CD4-positive, alpha-beta T cell (primary cell): Measurements from ENCODE around the gene CACNB3. TPM values are rescaled to one million over a fixed set of nuclear protein-coding genes. Genes with fewer than 3 reads are reported as not detected.

Experiments
- ATAC-seq: fragments of 200-7000 bp; cut with Tn5 transposase; one replicate; pipeline ENCODE4 v1.10.0; 2022; ENCODE audit warnings: mild to moderate bottlenecking; ENCODE audit not compliant: poor library complexity
- CTCF ChIA-PET: fragments of 350-600 bp; sonication (Branson Sonifier 250); formaldehyde crosslinking; loops from one replicate; lab custom pipeline; 2021; ENCODE audit warnings: antibody characterized with exemption, inconsistent platforms; lab: Charles Lee
- POLR2A ChIA-PET: fragments of 350-600 bp; sonication (Branson Sonifier 250); formaldehyde crosslinking; loops from one replicate; lab custom pipeline; 2021; ENCODE audit warnings: antibody characterized with exemption, inconsistent platforms; lab: Charles Lee
- DNase-seq, 14 experiments: peaks; one replicate each; pipeline ENCODE4 v3.0.0-alpha.2; 2013 to 2020; ENCODE audit warnings: mixed read lengths in 2 of 14
- H3K27ac ChIP-seq, 2 donors: one replicate each; pipeline versions ENCODE4 v1.5.1 to v1.7.0; 2013; ENCODE audit warnings: low read length in 2 of 2, low read depth in 1 of 2, mild to moderate bottlenecking in 1 of 2
- H3K27me3 ChIP-seq, 2 experiments: 1 replicate in 1 of 2; 2 replicates in 1 of 2; pipeline versions ENCODE4 v1.6.1 to v1.7.0; 2013; ENCODE audit warnings: low read length in 2 of 2, control low read depth in 1 of 2, mild to moderate bottlenecking in 1 of 2, moderate library complexity in 1 of 2; ENCODE audit not compliant: insufficient read depth in 2 of 2, control insufficient read depth in 1 of 2
- H3K36me3 ChIP-seq: one replicate; pipeline ENCODE4 v1.6.1; 2013; ENCODE audit warnings: low read length, control low read depth; ENCODE audit not compliant: insufficient read depth
- H3K4me1 ChIP-seq: one replicate; pipeline ENCODE4 v1.6.1; 2013; ENCODE audit warnings: low read length, control low read depth; ENCODE audit not compliant: insufficient read depth
- H3K4me3 ChIP-seq: one replicate; pipeline ENCODE4 v1.5.1; 2013; ENCODE audit warnings: mild to moderate bottlenecking, low read length, moderate library complexity
- H3K9me3 ChIP-seq, 2 experiments: 1 replicate in 1 of 2; 2 replicates in 1 of 2; pipeline versions ENCODE4 v1.6.1 to v1.7.0; 2013; ENCODE audit warnings: low read length in 2 of 2, mild to moderate bottlenecking in 2 of 2, control low read depth in 1 of 2, moderate library complexity in 1 of 2; ENCODE audit not compliant: control insufficient read depth in 1 of 2, insufficient read depth in 1 of 2
- H3K27ac Mint-ChIP-seq: one replicate; pipeline ENCODE4 v1.8.0; 2020; ENCODE audit warnings: mixed read lengths
- H3K27me3 Mint-ChIP-seq: one replicate; pipeline ENCODE4 v1.8.0; 2021; ENCODE audit warnings: mixed read lengths
- H3K36me3 Mint-ChIP-seq: one replicate; pipeline ENCODE4 v1.8.0; 2021; ENCODE audit warnings: low read depth, mixed read lengths
- H3K4me1 Mint-ChIP-seq: one replicate; pipeline ENCODE4 v1.8.0; 2021; ENCODE audit warnings: low read depth, mixed read lengths
- H3K4me3 Mint-ChIP-seq: one replicate; pipeline ENCODE4 v1.8.0; 2020; ENCODE audit warnings: mild to moderate bottlenecking, mixed read lengths
- H3K9me3 Mint-ChIP-seq: one replicate; pipeline ENCODE4 v1.8.0; 2020; ENCODE audit warnings: mixed read lengths
- intact Hi-C, 2 experiments: fragments of 100-400 bp; cut with DNase I in 1 of 2; cut with micrococcal nuclease in 1 of 2; formaldehyde crosslinking; loops; one replicate each; pipeline versions ENCODE4 v1.15.1 to v1.9.0; 2023 to 2025; cut with DNase I, micrococcal nuclease
- total RNA-seq, 174 experiments: library from RNA in 2 of 174; stranded (reverse) in 2 of 174; gene quantifications; one replicate each; pipeline ENCODE4 v1.2.3 and lab custom pipeline; 2021 to 2026
- TF ChIP-seq, protein P1 (sequence below): fragments of 200-600 bp; IDR thresholded peaks from one replicate; pipeline ENCODE4 v1.8.0; 2022; ENCODE audit warnings: antibody characterized with exemption, mild to moderate bottlenecking

Gene CACNB3
- total RNA-seq, 2 experiments from 2014 or later: 3.9 to 5.7 TPM

DNA sequence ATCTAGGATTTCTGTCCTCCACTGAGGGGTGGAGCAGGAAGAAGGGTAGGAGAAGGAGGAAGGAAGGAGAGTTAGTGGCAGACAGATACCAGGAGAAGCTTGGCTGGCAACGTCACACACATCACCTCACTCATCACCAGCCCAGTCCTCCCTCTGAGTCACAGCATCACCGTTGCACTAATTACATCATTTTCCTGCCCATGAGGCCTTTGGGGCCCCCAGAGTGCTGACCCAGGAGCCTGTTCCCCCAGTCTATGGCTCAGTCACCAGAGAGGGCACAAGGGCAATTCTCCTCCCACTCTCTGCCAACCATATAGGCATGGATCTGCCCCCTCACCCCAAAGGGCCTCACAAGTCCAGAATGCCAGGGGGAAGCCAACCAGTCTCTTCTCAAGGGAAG is 42.8 kb downstream of the CACNB3 start:
- peaks cover 27% of the 10 kb centered on the region for H3K4me1 Mint-ChIP-seq
- DNase-seq: no peak
- no peaks in the 10 kb centered on the region for H3K9me3 Mint-ChIP-seq
- CTCF ChIA-PET: interaction anchor here (1.5 kb wide), 1 partner anchor 8 kb away, joined by 4 read pairs; no protein-coding TSS in a partner anchor
- TF ChIP-seq, protein P1, sequence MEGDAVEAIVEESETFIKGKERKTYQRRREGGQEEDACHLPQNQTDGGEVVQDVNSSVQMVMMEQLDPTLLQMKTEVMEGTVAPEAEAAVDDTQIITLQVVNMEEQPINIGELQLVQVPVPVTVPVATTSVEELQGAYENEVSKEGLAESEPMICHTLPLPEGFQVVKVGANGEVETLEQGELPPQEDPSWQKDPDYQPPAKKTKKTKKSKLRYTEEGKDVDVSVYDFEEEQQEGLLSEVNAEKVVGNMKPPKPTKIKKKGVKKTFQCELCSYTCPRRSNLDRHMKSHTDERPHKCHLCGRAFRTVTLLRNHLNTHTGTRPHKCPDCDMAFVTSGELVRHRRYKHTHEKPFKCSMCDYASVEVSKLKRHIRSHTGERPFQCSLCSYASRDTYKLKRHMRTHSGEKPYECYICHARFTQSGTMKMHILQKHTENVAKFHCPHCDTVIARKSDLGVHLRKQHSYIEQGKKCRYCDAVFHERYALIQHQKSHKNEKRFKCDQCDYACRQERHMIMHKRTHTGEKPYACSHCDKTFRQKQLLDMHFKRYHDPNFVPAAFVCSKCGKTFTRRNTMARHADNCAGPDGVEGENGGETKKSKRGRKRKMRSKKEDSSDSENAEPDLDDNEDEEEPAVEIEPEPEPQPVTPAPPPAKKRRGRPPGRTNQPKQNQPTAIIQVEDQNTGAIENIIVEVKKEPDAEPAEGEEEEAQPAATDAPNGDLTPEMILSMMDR: no peak
- intact Hi-C loops: no loop called here
- peaks cover 21% of the 10 kb centered on the region for H3K4me1 ChIP-seq
- peaks cover 20 to 30% of the 10 kb centered on the region in 2 experiments for H3K27me3 ChIP-seq
- H3K4me3 ChIP-seq: no peak overlapping the region
- H3K4me3 Mint-ChIP-seq: no peak overlapping the region
- H3K27ac Mint-ChIP-seq: no peak overlapping the region
- no peak overlapping the region for H3K27ac ChIP-seq
- peaks cover 35% of the 10 kb centered on the region for H3K27me3 Mint-ChIP-seq
- no peaks in the 10 kb centered on the region for H3K9me3 ChIP-seq
- ATAC-seq: no peak
- POLR2A ChIA-PET: no interaction called here
- no peaks in the 10 kb centered on the region for H3K36me3 ChIP-seq
- no peaks in the 10 kb centered on the region for H3K36me3 Mint-ChIP-seq

DNA sequence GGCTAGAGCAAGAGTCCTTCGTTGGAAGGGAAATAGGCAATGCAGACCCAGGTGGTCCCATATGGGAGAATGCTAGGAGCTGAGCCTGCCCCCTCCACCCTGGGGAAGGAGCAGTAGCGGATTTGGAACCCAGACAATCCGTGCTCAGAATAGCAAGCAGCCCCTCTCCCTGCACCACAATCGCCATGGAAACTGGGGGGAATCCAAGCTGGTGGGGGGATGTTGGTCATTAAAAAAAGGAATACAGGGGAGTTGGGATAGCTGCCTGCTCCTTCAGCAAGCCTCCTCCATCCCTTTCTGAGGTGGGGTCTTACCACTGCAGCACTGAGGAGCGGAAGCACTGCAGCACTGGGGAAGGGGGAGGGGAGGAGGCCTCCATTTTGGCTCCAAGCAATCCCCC is 44.5 kb downstream of the CACNB3 start:
- H3K27me3 ChIP-seq: peaks cover 20 to 30% of the 10 kb centered on the region in 2 experiments
- H3K9me3 ChIP-seq: no peaks in the 10 kb centered on the region
- peaks cover 23% of the 10 kb centered on the region for H3K4me1 ChIP-seq
- H3K36me3 ChIP-seq: no peaks in the 10 kb centered on the region
- intact Hi-C loops: no loop called here
- Mint-ChIP-seq H3K4me1 (peaks cover 28% of the 10 kb centered on the region), H3K36me3 (no peaks in the 10 kb centered on the region), H3K9me3 (no peaks in the 10 kb centered on the region), H3K4me3 (peak overlapping the region; percentile 42), H3K27ac (no peak overlapping the region), H3K27me3 (peaks cover 35% of the 10 kb centered on the region)
- DNase-seq (no peak), ATAC-seq (no peak)
- CTCF ChIA-PET: interaction anchor here (2.1 kb wide), 1 partner anchor 29 kb away, joined by 4 read pairs; no protein-coding TSS in a partner anchor
- no peak overlapping the region for H3K27ac ChIP-seq
- TF ChIP-seq, protein P1: no peak
- H3K4me3 ChIP-seq: no peak overlapping the region
- POLR2A ChIA-PET: no interaction called here

DNA sequence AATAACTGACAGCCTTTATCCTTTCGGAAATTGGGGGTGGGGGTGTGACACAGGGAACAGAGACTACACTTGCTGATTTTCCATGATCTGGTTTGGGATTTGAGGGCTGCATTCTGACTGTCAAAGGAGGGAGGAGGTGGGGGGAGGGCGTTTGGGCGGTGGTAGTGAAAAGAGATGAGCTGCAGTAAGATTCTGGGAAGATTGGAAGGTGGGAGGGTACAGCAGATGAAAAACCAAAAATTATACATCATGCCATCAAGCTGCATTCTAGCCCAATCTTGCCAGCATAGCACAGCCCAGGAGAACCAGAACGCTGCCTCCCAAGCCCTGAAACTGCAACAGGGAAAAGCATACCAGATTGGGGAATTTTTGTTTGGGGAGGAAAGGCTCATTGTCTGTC is 45.0 kb downstream of the CACNB3 start:
- DNase-seq: no peak
- no peak overlapping the region for H3K4me3 ChIP-seq
- H3K27ac Mint-ChIP-seq: no peak overlapping the region
- peaks cover 20 to 30% of the 10 kb centered on the region in 2 experiments for H3K27me3 ChIP-seq
- H3K4me3 Mint-ChIP-seq: no peak overlapping the region
- H3K36me3 Mint-ChIP-seq: no peaks in the 10 kb centered on the region
- no peaks in the 10 kb centered on the region for H3K9me3 ChIP-seq
- H3K9me3 Mint-ChIP-seq: no peaks in the 10 kb centered on the region
- TF ChIP-seq, protein P1: no peak
- H3K27me3 Mint-ChIP-seq: peaks cover 35% of the 10 kb centered on the region
- ChIA-PET POLR2A (no interaction called here), CTCF (interaction anchor here (2.1 kb wide), 1 partner anchor 28 kb away, joined by 4 read pairs; no protein-coding TSS in a partner anchor)
- peaks cover 28% of the 10 kb centered on the region for H3K4me1 Mint-ChIP-seq
- no peaks in the 10 kb centered on the region for H3K36me3 ChIP-seq
- peaks cover 23% of the 10 kb centered on the region for H3K4me1 ChIP-seq
- intact Hi-C loops: no loop called here
- no peak for ATAC-seq
- no peak overlapping the region for H3K27ac ChIP-seq
